ENCODE results near the gene DHX40. TPM values are rescaled to one million over a fixed set of nuclear protein-coding genes. Genes with fewer than 3 reads are reported as not detected.

The DHX40 gene
- polyA plus RNA-seq, 1 of the 3 experiments (the other 2 are of a cell fraction), result 33.8 TPM

DNA sequence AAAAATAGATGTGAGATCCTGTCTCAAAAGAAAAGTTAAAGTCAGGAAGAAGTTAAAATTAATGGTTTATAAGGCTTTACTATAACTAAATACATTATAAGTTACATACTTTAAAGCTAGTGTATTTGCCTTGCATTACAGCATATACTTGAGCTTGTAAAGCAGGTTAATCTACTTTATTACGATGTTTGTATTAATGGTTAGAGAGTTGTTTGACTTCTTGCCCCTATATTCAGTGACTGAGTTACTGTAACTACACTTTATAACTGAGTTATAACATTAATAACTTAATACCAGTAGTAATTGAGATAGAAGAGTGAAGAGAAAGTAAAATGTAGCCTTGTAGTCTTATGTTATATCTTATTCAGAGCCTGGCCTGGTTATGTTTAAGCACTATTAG is 77.2 kb downstream of the DHX40 start:
- H3K9me3 ChIP-seq, result no peaks in the 10 kb centered on the region
- H4K20me1 ChIP-seq (ENCODE audit: insufficient read depth), result peaks cover 100% of the 10 kb centered on the region
- H3K36me3 ChIP-seq (replicated peaks in 1 of 2; ENCODE audit: control insufficient read depth in 1 of 2, insufficient read depth in 2 of 2, low read length in 1 of 2), result peaks cover 39 to 52% of the 10 kb centered on the region in 2 experiments
- WGBS (ENCODE audit: low lambda C conversion rate), result 97% methylated on average over 1 of the region's 1 CpG
- CTCF ChIA-PET, result interaction anchor here (1.1 kb wide), 1 partner anchor 217 kb away, joined by 5 read pairs; no protein-coding TSS in a partner anchor
- H3K27ac ChIP-seq (ENCODE audit: low read depth in 2 of 2, low read length in 1 of 2), result peak overlapping the region in 1 of 2 experiments; percentile 23; a peak in 2 of 4 replicates
- peaks cover 2 to 15% of the 10 kb centered on the region in 2 experiments; a peak in 3 of 4 replicates for H3K4me1 ChIP-seq (ENCODE audit: control insufficient read depth in 1 of 2, insufficient read depth in 2 of 2, low read depth in 1 of 2, low read length in 1 of 2)
- no peak overlapping the region for H3K4me2 ChIP-seq
- H3K79me2 ChIP-seq (ENCODE audit: insufficient read depth), result peaks cover 100% of the 10 kb centered on the region
- peaks cover 30% of the 10 kb centered on the region for H3F3A ChIP-seq (replicated peaks; ENCODE audit: insufficient read depth)
- POLR2A ChIA-PET, result interaction anchor here (0.7 kb wide), 1 partner anchor 25 kb away, joined by 3 read pairs; no protein-coding TSS in a partner anchor
- TF ChIP-seq NFIC (IDR thresholded peaks at IDR 0.05; ENCODE audit: borderline replicate concordance) (no peak), REST (IDR thresholded peaks at IDR 0.05; ENCODE audit: low read depth, low read length) (no peak), RAD21 (IDR thresholded peaks at IDR 0.05; ENCODE audit: low read length) (no peak), ELF1 (IDR thresholded peaks at IDR 0.05) (no peak), RFX5 (IDR thresholded peaks at IDR 0.05; ENCODE audit: low read length) (no peak), POLR2AphosphoS5 (IDR thresholded peaks at IDR 0.05; ENCODE audit: low read depth, low read length) (no peak)
- no peak overlapping the region for H3K9ac ChIP-seq
- no peak for DNase-seq
- H3K9me2 ChIP-seq, result no peaks in the 10 kb centered on the region
- H3K4me3 ChIP-seq (ENCODE audit: low read depth in 2 of 2, low read length in 1 of 2), result no peak overlapping the region
- no peaks in the 10 kb centered on the region for H3K27me3 ChIP-seq (ENCODE audit: insufficient read depth)
- no peak overlapping the region for H2AFZ ChIP-seq (ENCODE audit: low read depth)

- DNase-seq, result no peak
These were observed 78.0 kb downstream of the DHX40 start for GRCh38 chr17:59643159-59644140.

More at GRCh38 chr17:59643159-59644140, 78.0 kb downstream of the DHX40 start:
- no peak overlapping the region for H3K4me2 ChIP-seq
- H3K9me3 ChIP-seq, result no peaks in the 10 kb centered on the region
- peaks cover 100% of the 10 kb centered on the region for H3K79me2 ChIP-seq (ENCODE audit: insufficient read depth)
- H3K27ac ChIP-seq (ENCODE audit: low read depth in 2 of 2, low read length in 1 of 2), result peak overlapping the region in 1 of 2 experiments; percentile 23; a peak in 1 of 4 replicates
- H3K9me2 ChIP-seq, result no peaks in the 10 kb centered on the region
- POLR2A ChIA-PET, result no interaction called here
- WGBS (ENCODE audit: low lambda C conversion rate), result 95% methylated on average over 5 of the region's 5 CpGs
- H3F3A ChIP-seq (replicated peaks; ENCODE audit: insufficient read depth), result peaks cover 36% of the 10 kb centered on the region
- CTCF ChIA-PET, result interaction anchor here (0.7 to 2.4 kb wide), 7 partner anchors 8 to 216 kb away, joined by 3 to 10 read pairs (median 3); no protein-coding TSS in a partner anchor
- no peak overlapping the region for H3K9ac ChIP-seq
- H3K36me3 ChIP-seq (replicated peaks in 1 of 2; ENCODE audit: control insufficient read depth in 1 of 2, insufficient read depth in 2 of 2, low read length in 1 of 2), result peaks cover 48 to 58% of the 10 kb centered on the region in 2 experiments
- H3K4me3 ChIP-seq (ENCODE audit: low read depth in 2 of 2, low read length in 1 of 2), result no peak overlapping the region
- peaks cover 2 to 15% of the 10 kb centered on the region in 2 experiments; a peak in 3 of 4 replicates for H3K4me1 ChIP-seq (ENCODE audit: control insufficient read depth in 1 of 2, insufficient read depth in 2 of 2, low read depth in 1 of 2, low read length in 1 of 2)
- no peaks in the 10 kb centered on the region for H3K27me3 ChIP-seq (ENCODE audit: insufficient read depth)
- H4K20me1 ChIP-seq (ENCODE audit: insufficient read depth), result peaks cover 100% of the 10 kb centered on the region
- no peak overlapping the region for H2AFZ ChIP-seq (ENCODE audit: low read depth)
- TF ChIP-seq FOXM1 (IDR thresholded peaks at IDR 0.05; ENCODE audit: low read depth) (no peak), RFX5 (IDR thresholded peaks at IDR 0.05; ENCODE audit: low read length) (peak; percentile 94)

Data from SK-N-SH (cell line).